DND-41 (cell line): ENCODE data around the gene THYN1.

ENCODE experiments used
- ATAC-seq: fragments of 200-7000 bp; cut with Tn5 transposase; 3 replicates; pipeline ENCODE4 v1.9.1; 2021; ENCODE audit warnings: low read depth; ENCODE audit not compliant: insufficient read depth
- DNase-seq: peaks from one replicate; pipeline ENCODE4 v3.0.0-alpha.2; 2020
- H2AFZ ChIP-seq: 2 replicates; pipeline ENCODE4 v1.6.0; 2012; ENCODE audit warnings: low read depth, low read length
- H3K27ac ChIP-seq: 2 replicates; pipeline ENCODE4 v1.5.1; 2012; ENCODE audit warnings: low read length, inconsistent platforms
- H3K27me3 ChIP-seq: fragments of 200-600 bp; sonication (generic); 2 replicates; pipeline ENCODE4 v1.6.0; 2012; ENCODE audit warnings: low read length, mild to moderate bottlenecking, inconsistent platforms; ENCODE audit not compliant: insufficient read depth, poor library complexity
- H3K36me3 ChIP-seq: 2 replicates; pipeline ENCODE4 v1.5.1; 2012; ENCODE audit warnings: low read length, inconsistent platforms; ENCODE audit not compliant: insufficient read depth
- H3K4me1 ChIP-seq: 2 replicates; pipeline ENCODE4 v1.5.1; 2012; ENCODE audit warnings: mild to moderate bottlenecking, low read length; ENCODE audit not compliant: insufficient read depth
- H3K4me2 ChIP-seq: 2 replicates; pipeline ENCODE4 v1.6.0; 2012; ENCODE audit warnings: mild to moderate bottlenecking, moderate library complexity, low read length, inconsistent platforms; ENCODE audit not compliant: insufficient read depth
- H3K4me3 ChIP-seq, 2 experiments: fragments of 200-600 bp in 1 of 2; shearing (Covaris generic) in 1 of 2; 2 replicates each; pipeline ENCODE4 v1.5.1; 2012 to 2016; ENCODE audit warnings: inconsistent platforms in 2 of 2, low read length in 2 of 2, mild to moderate bottlenecking in 2 of 2, low read depth in 1 of 2, moderate library complexity in 1 of 2
- H3K79me2 ChIP-seq: 2 replicates; pipeline ENCODE4 v1.6.0; 2012; ENCODE audit warnings: low read length, inconsistent platforms; ENCODE audit not compliant: insufficient read depth
- H3K9ac ChIP-seq: 2 replicates; pipeline ENCODE4 v1.6.0; 2012; ENCODE audit warnings: low read depth, mild to moderate bottlenecking, inconsistent platforms, low read length, moderate library complexity
- H3K9me3 ChIP-seq: 2 replicates; pipeline ENCODE4 v1.5.1; 2012; ENCODE audit warnings: low read length, moderate library complexity, mild to moderate bottlenecking, inconsistent platforms; ENCODE audit not compliant: insufficient read depth, severe bottlenecking
- H4K20me1 ChIP-seq: 2 replicates; pipeline ENCODE4 v1.6.0; 2012; ENCODE audit warnings: low read length; ENCODE audit not compliant: insufficient read depth
- EZH2 ChIP-seq: IDR thresholded peaks from 3 replicates; pipeline ENCODE4 v1.6.1; 2012; ENCODE audit warnings: borderline replicate concordance, low read depth, mild to moderate bottlenecking, moderate library complexity, low read length, inconsistent platforms; ENCODE audit not compliant: severe bottlenecking
- TF ChIP-seq, protein P1 (sequence below): IDR thresholded peaks from 2 replicates; pipeline ENCODE4 v1.5.1; 2012; ENCODE audit warnings: borderline replicate concordance, low read length, moderate library complexity, mild to moderate bottlenecking; ENCODE audit not compliant: poor library complexity, severe bottlenecking; ENCODE audit errors: extremely low read depth

The THYN1 gene

DNA sequence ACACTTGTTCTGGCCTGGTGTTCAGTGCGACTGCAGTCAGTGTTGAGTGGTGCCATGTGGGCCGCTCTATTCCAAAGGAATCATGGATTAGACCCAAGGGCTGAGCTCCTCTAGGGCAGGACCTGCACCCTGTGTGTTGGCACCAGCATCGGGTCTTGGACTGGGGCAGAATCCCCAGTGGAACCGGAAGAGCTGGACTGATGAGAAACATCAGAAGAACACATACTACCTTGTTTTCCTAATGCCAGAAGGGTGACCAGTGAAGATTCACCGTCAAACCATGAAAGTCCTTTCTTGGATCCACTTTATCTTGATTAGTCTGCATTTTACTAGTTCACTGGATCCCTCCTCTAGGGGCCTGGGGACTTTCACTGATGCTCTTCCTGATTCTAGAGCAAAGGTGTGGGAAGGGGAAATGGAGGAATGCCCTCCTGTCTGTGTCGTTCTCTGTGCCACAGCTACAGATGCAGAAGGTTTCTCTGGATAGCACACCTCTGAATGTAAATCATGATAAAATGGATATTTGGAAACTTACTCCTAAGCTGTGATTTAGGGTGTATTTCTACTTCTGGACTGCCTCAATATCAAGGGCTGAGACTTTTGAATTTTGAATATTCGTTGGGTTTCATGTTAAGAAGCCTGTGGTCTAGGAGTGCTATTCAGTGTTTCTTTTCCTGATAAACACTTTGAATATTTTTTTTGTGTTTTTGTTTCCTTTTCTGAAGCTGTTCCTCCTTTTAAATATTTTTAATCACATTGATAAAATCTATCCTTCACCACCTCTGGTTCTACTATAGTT is 12.0 kb upstream of the THYN1 start:
- Histone ChIP-seq H3K79me2 (peaks cover 33% of the 10 kb centered on the region), H3K9ac (no peak overlapping the region), H4K20me1 (peaks cover 12% of the 10 kb centered on the region; the same call in 1 of the 2 replicates), H2AFZ (no peak overlapping the region), H3K9me3 (no peaks in the 10 kb centered on the region), H3K36me3 (peaks cover 44% of the 10 kb centered on the region), H3K27me3 (no peaks in the 10 kb centered on the region), H3K27ac (no peak overlapping the region), H3K4me3 (no peak overlapping the region), H3K4me1 (peaks cover 28% of the 10 kb centered on the region), H3K4me2 (no peak overlapping the region)
- TF ChIP-seq, protein P1, sequence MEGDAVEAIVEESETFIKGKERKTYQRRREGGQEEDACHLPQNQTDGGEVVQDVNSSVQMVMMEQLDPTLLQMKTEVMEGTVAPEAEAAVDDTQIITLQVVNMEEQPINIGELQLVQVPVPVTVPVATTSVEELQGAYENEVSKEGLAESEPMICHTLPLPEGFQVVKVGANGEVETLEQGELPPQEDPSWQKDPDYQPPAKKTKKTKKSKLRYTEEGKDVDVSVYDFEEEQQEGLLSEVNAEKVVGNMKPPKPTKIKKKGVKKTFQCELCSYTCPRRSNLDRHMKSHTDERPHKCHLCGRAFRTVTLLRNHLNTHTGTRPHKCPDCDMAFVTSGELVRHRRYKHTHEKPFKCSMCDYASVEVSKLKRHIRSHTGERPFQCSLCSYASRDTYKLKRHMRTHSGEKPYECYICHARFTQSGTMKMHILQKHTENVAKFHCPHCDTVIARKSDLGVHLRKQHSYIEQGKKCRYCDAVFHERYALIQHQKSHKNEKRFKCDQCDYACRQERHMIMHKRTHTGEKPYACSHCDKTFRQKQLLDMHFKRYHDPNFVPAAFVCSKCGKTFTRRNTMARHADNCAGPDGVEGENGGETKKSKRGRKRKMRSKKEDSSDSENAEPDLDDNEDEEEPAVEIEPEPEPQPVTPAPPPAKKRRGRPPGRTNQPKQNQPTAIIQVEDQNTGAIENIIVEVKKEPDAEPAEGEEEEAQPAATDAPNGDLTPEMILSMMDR, result no peak
- TF ChIP-seq EZH2, result no peak
- ATAC-seq (no peak), DNase-seq (no peak)

DNA sequence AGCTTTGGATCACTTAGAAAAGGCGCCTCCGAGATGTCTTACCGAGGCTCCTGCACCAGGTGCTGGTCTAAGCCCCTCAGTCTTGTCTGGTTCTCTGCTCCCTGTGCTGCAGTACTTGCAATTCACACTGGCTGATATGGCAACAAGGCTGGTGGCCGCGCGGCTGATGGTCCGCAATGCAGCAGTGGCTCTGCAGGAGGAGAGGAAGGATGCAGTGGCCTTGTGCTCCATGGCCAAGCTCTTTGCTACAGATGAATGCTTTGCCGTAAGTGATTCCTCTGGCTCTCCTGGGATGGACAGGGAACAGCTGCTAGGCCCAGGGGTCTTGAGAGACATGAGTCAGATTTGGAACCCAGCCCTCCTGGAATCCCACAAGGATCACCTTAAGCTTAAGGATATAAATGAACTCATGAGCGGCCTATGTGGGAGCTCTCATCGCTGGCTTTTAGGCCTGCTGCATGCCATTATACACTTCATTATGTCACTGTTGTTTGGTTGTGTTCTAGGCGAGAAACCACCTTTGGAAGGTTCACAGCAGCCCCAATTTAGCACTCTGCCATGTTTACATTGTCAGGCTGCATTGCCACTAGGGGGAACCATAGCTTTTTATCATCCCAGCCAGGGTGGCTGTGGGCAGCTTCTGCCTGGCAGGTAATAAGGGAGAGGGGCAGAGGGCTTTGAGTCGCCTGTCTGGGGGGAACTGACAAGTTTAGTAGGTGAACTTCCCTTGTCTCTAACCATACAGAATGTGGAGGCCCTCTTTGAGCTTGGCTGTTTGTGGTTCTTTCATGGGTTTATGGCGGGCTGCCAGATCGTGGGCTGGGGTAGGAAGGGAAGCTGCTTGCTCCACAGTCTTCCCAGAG is 8.7 kb upstream of the THYN1 start:
- peaks cover 22% of the 10 kb centered on the region for H3K4me1 ChIP-seq
- TF ChIP-seq, protein P1, result peak; percentile 78
- TF ChIP-seq EZH2, result no peak
- H2AFZ ChIP-seq, result no peak overlapping the region
- no peaks in the 10 kb centered on the region for H3K27me3 ChIP-seq
- no peak overlapping the region for H3K9ac ChIP-seq
- H3K79me2 ChIP-seq, result peaks cover 14% of the 10 kb centered on the region; the same call in 1 of the 2 replicates
- H3K36me3 ChIP-seq, result peaks cover 69% of the 10 kb centered on the region
- ATAC-seq, result peak; percentile 81
- H4K20me1 ChIP-seq, result peaks cover 12% of the 10 kb centered on the region; the same call in 1 of the 2 replicates
- peak; percentile 57 for DNase-seq
- H3K9me3 ChIP-seq, result no peaks in the 10 kb centered on the region
- peak overlapping the region; percentile 37; the same call in 1 of the 2 replicates for H3K27ac ChIP-seq
- no peak overlapping the region for H3K4me2 ChIP-seq
- H3K4me3 ChIP-seq, result no peak overlapping the region

DNA sequence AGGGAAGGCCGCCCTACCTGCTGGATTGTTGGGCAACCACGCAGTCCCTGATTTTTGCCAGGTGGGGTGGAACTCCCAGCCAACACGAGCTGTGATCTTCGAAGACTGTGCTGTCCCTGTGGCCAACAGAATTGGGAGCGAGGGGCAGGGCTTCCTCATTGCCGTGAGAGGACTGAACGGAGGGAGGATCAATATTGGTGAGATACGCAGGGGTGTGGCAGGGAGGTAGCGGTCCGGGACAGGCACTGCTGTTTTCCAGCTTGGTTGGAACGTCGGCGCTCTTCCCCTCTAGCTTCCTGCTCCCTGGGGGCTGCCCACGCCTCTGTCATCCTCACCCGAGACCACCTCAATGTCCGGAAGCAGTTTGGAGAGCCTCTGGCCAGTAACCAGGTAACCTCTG is 7.8 kb upstream of the THYN1 start:
- Histone ChIP-seq H4K20me1 (peaks cover 12% of the 10 kb centered on the region; the same call in 1 of the 2 replicates), H3K27me3 (no peaks in the 10 kb centered on the region), H3K4me2 (no peak overlapping the region), H3K9me3 (no peaks in the 10 kb centered on the region), H3K9ac (no peak overlapping the region), H3K79me2 (peaks cover 12% of the 10 kb centered on the region; the same call in 1 of the 2 replicates), H3K4me1 (peaks cover 22% of the 10 kb centered on the region), H3K4me3 (no peak overlapping the region), H3K36me3 (peaks cover 75% of the 10 kb centered on the region), H3K27ac (peak overlapping the region; percentile 46; the same call in 1 of the 2 replicates), H2AFZ (no peak overlapping the region)
- no peak for ATAC-seq
- no peak for DNase-seq
- TF ChIP-seq, protein P1, result no peak
- no peak for TF ChIP-seq EZH2
